Lung (tissue), 5 donors: ENCODE data around the gene LSM11. TPM values are rescaled to one million over a fixed set of nuclear protein-coding genes. Genes with fewer than 3 reads are reported as not detected.

Experiments used
- polyA plus RNA-seq, 2 donors: library from polyadenylated mRNA; stranded (reverse); fragments of 200-250 nt; gene quantifications; one replicate each; pipeline ENCODE4 v1.2.1, GENCODE V29; 2013
- small RNA-seq: library from RNA; depleted of rRNA; stranded (forward); fragments of <200 nt; gene quantifications from one replicate; pipeline ENCODE3, GENCODE V24; 2014; ENCODE audit warnings: low replicate concordance
- total RNA-seq, 2 donors: library from RNA; depleted of rRNA in 1 of 2; stranded (reverse); fragments of >200 nt in 1 of 2; gene quantifications; one replicate each; pipeline ENCODE4 v1.2.1, GENCODE V29; 2014 to 2021
- donor health status: Bipolar disorder and iron deficiency.
- donor health status: healthy.
- donor health status: DM: yes; HTN: yes; CAD: no.

LSM11 gene
- total and polyA plus RNA-seq, 4 donors = 0.93 to 7.0 (median 1.8) TPM

Small RNA genes lying within 50 kb of the gene (small RNA-seq; reads per million reads assigned to genes)
- gene AC026407.1 (not detected), gene RNU6-260P (not detected)

Other genes starting within 250 kb of the LSM11 start
- 10 to 100 TPM; 15.7 to 17.6 TPM for gene ADAM19, start 167.9 kb upstream of the LSM11 start, total RNA-seq
- 10 to 100 TPM in 1 of 2 donors, 1 to 10 TPM in 1; 3.1 to 10.1 TPM for gene ADAM19, start 167.9 kb upstream of the LSM11 start, polyA plus RNA-seq
- under 1 TPM in 1 of 2 donors, not detected in 1; 0.43 TPM for gene SOX30, start 91.3 kb upstream of the LSM11 start, total RNA-seq
- gene SOX30, start 91.3 kb upstream of the LSM11 start, polyA plus RNA-seq = under 1 TPM; 0.06 to 0.07 TPM
- gene C5orf52, start 72.2 kb upstream of the LSM11 start, total RNA-seq = not detected
- under 1 TPM in 1 of 2 donors, not detected in 1; 0.09 TPM for gene C5orf52, start 72.2 kb upstream of the LSM11 start, polyA plus RNA-seq
- 10 to 100 TPM in 1 of 2 donors, 1 to 10 TPM in 1; 9.5 to 22.0 TPM for gene THG1L, start 12.3 kb upstream of the LSM11 start, total RNA-seq
- gene THG1L, start 12.3 kb upstream of the LSM11 start, polyA plus RNA-seq = 10 to 100 TPM in 1 of 2 donors, 1 to 10 TPM in 1; 8.0 to 14.6 TPM
- gene CLINT1, start 115.4 kb downstream of the LSM11 start, total RNA-seq = 100 to 1,000 TPM in 1 of 2 donors, 10 to 100 TPM in 1; 70.7 to 171 TPM
- gene CLINT1, start 115.4 kb downstream of the LSM11 start, polyA plus RNA-seq = 10 to 100 TPM; 39.7 to 61.7 TPM